Activated CD8-positive, alpha-beta memory T cell treated with anti-CD3 and anti-CD28 coated beads for 24 hours (primary cell): ENCODE measurements around the gene DPP4.

Experiments used
- DNase-seq: peaks from one replicate; pipeline ENCODE4 v3.0.0-alpha.2; 2020

DPP4 gene

GRCh38 chr2:162014751-162015150, 59.3 kb downstream of the DPP4 start:
- DNase-seq: no peak

GRCh38 chr2:162013514-162014475, 60.2 kb downstream of the DPP4 start:
- DNase-seq: no peak

DNA sequence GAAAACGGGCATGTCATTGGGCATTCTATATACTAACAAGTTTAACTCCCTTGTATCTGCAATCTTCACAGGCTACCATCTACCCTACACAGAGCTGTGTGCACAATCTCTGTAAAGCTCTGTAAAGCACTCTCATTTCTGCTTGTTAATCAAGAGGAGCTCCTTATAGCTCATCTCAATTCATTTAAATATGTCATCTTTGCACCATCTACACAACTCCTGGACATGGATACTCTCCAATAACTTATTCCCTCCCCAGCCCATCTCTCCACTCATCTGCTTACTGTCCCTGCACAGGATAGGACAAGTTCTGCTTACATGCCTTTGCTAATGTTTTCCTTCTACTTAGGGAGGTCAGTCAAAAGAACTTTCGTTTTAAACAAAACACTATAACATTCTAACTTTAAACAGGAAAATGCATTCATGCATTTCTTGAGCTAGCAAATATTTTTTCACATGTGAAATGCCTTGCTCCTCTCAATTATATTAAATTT, 61.4 kb downstream of the DPP4 start:
- no peak for DNase-seq

DNA sequence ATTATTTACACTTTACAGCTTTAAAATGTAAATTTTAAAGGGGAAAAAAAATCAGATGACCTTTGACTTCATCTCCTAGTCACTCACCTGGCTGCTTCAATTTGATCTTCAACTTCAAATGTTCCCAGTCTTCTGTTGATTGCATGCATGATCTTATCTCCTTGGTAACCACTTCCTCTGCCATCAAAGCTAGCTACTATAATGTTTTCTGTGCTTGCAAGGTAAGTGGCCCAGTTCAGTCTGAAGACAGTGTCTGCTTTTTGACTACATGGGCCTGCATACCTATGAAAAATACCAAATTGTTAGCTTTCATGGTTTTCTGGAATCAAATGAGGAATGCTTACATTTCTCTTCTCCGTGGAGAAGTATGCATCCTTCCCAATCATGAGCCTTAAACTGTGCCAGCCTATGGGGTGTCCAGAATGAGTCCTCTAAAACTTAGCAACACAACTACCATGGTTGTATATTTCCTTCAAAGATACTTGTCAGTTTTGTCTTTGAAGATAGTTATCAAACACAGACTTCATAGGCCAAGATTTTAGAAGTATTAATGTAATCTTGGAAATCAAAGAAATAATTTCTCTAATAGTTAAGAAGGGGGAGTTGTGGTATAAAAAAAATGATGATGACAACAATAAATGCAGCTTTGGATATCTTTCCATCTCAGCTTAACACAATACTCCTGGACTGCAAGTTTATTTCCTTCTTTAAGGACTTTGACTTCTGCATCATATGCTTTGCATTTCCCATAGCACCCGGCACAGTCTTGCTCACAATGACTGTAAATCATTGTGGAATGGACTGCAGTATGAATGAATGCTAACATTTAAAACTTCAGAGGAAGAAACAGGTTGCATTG, 62.1 kb downstream of the DPP4 start:
- no peak for DNase-seq

DNA sequence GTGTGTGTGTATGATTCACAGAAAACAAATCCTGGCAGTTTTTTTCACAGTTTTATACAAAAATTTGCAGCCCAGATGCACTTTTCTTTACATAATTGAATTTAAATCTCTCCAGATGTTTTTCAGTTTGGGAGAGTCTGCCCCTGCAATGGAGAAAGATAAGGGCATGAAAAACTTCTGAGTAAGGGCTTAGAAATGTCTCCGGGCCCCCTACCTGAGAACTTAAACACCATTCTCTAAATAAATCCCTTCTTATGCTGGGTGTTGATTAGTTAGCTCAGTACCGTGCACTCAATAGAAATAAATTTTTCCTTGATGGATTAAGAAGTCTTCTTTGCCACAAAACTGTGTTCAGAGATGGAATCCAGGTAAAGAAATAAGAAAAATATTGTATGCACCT, 64.5 kb downstream of the DPP4 start:
- DNase-seq: no peak

GRCh38 chr2:162007447-162008040, 66.5 kb downstream of the DPP4 start:
- no peak for DNase-seq

DNA sequence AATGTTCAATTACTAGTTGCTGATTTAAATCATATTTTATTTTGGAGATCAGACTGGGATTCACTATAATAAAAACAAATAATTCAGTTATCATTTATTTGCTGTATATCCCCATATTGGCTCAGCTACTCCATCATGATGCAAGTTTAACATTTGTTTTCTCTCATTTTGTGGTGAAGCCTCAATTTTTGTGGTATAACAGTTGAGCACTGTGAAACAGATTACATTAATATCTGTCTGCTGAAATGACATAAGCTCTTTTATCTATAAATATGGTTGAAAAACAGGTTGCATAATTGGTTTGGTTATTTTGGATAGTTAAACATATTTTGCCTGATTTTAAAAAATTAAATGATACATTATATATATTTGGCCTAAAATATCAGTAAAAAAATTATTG, 67.7 kb downstream of the DPP4 start:
- no peak for DNase-seq

DNA sequence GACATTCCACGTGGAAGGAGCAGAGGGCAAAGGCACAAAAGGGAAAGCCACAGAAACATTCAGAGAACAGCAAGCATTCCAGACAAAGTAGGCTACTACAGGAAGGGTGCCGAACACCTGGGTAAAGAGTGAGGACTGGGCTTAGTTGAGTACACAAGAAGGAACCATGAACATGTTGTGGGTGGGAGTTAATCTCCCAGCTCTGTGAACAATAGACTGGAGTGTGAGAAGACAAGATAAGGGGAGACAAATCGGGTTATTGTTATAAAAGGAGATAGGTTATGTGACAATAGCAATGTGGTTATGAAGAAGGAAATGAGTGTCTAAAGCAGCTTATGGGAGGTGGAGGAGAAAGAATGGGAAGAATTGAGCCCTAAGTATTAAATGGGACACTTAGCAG, 70.0 kb downstream of the DPP4 start:
- no peak for DNase-seq

DNA sequence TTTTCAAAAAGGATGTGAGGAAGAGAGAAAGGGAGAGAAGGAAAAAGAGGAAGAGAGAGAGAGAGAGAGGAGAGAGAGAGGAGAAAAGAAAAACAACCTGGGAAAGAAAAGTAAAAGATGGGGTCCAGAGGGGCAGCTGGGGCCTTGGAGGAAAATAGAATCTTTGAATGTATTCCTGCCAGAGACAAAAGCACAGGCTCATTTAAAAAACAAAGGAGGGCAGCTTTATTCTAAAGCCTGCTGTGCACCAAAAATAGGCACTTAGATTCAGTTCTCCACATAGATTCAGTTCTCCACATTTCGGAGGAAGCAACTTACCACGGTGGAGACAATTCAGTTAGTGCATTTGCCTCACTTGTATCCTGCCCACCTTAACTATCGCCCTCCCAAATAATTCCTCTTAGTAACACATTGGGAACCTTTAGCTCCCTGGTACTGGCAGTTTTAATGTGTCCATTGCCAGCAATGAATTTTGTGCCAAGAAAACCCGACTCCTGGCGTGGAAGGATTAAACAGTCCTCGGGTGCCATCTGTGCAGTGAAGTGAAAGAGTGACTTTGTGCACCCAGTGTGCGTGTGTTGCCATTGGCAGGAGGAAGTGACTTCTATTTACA, 71.3 kb downstream of the DPP4 start:
- no peak for DNase-seq

- DNase-seq: no peak
Observed at GRCh38 chr2:162000431-162000830, 73.6 kb downstream of the DPP4 start.

GRCh38 chr2:161999321-161999720, 74.7 kb downstream of the DPP4 start:
- no peak for DNase-seq

- DNase-seq: no peak
Observed at GRCh38 chr2:161998857-161999256, 75.2 kb downstream of the DPP4 start.

DNA sequence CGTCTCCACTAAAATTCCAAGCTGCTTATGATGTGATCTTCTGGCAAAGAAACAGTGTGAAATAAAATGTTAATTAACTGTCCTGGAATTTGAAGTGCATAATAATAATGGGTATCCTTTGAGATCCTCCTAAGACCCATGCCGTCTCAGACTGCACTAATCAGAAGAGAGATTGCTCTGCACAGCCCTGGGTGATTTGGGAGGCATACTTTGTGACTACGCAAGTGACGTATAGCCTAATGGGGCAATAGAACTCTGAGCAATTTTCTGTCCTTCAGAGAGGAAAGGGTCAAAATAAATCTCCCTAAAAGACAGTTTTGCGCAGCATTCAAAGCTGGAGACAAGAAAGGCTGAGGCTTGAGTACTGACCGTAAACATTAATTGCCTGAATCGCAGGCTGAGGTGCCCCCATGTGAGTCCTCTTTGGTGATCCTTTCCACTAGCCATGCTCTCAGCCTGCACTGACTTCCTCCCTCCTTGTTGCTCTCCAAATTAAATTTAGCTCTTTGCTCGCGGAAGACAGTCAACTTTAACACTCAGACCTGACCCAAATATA, 76.0 kb downstream of the DPP4 start:
- no peak for DNase-seq

DNA sequence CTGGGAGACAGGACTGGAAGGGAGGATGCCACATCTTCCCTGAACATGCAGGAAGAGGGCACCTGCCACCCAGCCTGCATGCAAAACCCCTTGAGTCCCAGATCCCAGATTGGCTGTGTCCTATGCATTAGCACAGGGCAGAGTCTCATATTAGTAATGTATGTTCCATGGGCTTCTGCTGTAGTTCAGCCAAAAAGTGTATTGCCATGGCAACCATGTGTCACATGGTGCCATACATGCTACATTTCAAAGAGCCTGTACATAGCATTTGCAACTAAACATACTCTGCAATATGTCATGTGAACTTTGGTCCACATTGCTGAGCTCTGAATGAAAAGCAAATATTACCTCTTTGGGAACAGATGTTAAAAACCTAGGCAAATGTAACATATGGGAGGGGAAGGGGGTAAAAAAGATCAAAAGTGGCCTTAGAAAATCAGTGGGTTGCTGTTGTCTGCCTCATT, 78.4 kb downstream of the DPP4 start:
- no peak for DNase-seq

DNA sequence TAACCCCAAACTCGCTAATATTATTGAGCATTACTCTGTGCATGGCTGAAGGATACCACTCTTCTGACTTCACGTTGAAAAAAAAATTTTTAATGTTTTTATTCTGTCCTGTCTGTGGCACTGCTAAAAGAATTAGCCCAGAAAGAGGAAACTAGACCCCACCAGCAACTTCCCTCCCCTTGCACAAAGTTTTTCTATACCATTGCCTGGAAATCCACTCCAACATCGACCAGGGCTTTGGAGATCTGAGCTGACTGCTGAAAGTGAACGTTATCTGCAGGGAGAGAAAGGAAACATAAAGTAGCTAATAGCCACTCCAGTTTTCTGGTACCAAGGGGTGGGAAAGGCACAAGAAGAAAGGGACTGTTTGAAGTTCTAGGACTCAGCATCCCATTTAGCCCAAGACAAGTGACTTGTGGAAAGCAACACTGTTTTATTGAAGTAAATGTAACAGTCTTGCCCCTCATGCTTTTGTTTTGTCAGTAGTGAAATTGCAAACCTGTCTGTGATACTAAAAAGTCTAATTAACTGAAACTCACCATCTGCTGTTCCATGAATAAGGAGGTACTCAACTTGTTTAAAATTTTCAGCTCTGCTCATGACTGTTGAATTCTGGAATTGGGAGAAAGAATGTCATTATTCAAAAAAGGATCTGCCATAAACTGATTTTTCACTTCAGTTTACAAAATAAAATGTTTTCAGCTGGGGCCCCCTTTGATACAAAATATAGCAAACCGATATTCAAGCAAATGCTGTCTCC, 79.1 kb downstream of the DPP4 start:
- DNase-seq: no peak

DNA sequence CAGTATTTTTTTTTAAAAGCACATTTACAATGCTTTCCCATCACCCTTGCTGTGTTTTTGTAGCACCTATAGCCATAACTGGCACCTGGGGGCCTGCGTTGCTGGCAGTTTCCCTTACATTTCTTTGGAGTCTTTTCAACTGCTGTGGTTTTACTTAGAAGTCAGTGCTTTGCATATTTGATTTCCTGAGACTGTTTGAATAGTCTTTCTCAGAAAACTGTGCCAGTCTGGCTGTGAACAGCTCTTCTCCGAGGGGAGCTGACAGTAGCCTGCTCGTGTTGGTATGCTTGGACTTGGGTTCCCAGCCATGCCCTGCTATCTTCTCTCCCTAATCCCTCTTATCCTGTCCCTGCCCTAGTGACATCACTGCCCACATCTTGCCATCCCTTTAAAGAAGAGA, 81.5 kb downstream of the DPP4 start:
- peak; percentile 70 for DNase-seq

DNA sequence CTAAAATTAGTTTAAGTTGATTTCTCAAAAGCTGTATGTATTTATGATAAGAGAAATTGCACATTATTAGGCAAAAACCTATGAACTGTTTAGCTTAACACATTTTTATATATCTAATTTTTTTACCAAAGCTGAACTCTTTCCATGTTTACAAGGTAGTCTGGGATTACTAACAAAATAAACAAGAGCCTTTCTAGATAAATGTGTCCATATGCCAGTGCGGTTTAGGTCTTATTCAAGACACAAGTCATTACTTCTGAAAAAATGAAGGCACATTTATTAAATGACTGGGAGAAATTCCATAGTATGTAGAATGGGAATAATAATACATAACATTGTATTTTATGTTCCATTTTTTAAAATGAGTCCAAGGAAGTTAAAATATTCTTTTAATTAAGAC, 82.0 kb downstream of the DPP4 start:
- no peak for DNase-seq

DNA sequence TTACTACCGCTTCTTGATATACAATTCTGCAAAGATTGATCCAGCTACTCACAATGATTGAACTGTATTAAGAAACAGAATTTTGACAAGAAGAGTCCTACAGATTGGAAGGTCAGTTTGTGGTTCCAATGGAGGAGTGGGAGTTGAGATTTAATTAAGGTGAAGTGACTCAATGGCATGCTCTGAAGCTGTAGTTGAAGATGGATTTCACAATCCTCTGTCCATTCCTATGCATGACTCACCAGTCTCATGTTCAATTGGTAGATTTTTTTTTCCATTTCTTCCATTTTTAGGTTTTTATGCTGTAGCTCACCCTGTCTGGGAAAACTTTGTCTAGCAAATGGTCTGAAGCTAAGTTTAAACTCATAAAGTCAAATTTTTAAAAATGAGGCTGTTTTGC, 83.3 kb downstream of the DPP4 start:
- DNase-seq: no peak

DNA sequence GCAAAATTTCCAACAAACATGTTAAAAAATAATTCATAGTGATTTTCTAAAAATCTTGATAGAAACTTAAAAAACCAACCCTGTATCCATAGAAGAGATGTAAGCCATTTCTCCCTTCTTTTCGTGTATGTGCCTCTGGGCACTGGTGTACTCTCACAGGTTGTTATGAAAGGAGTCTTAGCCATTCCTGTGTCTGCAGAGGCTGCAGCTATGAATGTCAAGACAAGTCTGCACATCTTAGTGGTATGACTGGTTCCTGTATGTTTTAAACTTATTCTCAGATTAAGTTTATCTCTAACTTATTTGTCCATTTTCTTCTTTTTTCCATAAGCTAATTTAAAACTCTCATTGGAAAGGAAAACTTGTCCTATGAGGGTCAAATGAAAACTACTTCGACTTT, 84.0 kb downstream of the DPP4 start:
- DNase-seq: no peak

GRCh38 chr2:161988589-161988988, 85.4 kb downstream of the DPP4 start:
- DNase-seq: no peak

GRCh38 chr2:161987311-161987710, 86.7 kb downstream of the DPP4 start:
- DNase-seq: no peak

DNA sequence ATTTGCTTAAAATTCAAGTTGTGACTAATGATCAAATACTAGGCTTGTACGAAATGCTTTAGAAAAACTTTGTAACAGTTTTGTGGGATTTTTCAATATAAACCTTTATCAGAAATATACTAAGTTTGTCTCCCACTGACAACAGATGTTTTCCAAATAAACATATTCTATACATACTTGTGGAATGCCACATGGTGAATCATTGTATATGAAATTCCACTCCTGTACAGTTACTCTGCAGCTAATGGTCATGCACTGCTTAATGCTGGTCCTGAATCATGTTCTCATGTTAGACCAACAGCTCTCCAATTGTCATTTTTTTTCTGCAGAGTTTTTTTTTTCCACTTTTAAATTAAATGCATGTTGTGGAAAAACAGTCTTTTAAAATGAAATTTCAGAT, 90.1 kb downstream of the DPP4 start:
- no peak for DNase-seq
